Retinal pigment epithelial cell (primary cell): ENCODE data around the gene ECHS1.

Experiments
- DNase-seq: peaks from one replicate; pipeline ENCODE4 v3.0.0-alpha.2; 2010; ENCODE audit warnings: low read depth
- H3K4me3 ChIP-seq: 2 replicates; pipeline ENCODE4 v1.5.1; 2011; ENCODE audit warnings: mild to moderate bottlenecking, low read length, control low read depth, moderate library complexity
- CTCF ChIP-seq: conservative IDR thresholded peaks from 2 replicates; pipeline ENCODE4 v1.5.1; 2011; ENCODE audit warnings: low read depth, low read length, control low read depth, inconsistent platforms

ECHS1 gene

DNA sequence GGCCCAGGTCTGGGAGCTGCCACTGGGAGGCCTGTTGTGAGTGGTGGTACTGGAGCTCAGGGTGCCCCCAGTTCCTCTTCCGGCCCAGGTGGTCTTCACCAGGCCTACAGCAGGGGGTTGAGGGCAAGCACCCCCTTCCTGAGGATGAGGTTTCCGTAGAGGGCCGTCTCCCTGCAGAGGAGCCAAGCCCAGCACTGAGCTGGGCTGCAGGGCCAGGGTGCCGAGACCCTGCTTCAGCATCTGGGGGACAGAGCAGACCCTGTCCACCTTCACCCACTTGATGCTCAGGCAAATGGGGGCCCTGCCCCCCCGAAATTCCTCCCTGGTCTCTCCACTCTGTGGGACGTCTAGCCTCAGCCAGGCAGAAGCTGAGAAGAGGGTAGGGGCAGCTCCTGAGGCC is 17.9 kb downstream of the ECHS1 start:
- TF ChIP-seq CTCF: no peak
- H3K4me3 ChIP-seq: no peak overlapping the region
- no peak for DNase-seq

GRCh38 chr10:133354672-133355240 is 18.4 kb downstream of the ECHS1 start:
- H3K4me3 ChIP-seq: no peak overlapping the region
- DNase-seq: no peak
- TF ChIP-seq CTCF: no peak

DNA sequence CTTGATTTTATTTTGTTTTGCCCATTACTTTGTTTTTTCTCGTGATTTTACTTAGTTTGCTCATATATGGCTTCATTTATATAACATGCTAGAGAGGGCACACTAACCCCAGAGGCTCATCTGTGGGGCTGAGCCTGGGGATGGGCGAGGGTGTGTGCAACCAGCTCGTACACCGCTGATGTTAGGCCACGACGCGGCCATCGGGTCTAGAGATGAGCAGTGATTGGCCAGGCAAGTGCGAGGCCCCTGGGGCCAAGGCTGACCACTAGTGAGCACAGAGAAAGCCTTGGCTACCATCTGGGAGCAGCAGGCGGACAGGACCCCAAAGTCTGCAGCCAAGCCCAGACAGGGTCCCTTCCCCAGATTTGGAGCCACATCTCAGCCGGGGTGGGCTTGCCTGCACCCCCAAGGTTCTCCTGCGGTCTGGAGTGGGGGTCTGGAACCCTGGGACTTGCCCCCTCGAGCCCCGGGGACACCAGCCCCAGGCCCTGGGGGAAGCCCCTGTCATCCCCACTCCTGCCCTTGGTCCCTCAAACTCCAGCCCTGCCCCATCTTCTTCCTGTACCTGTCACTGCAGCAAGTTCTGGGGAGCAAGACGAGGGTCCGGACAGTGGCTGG is 19.1 kb downstream of the ECHS1 start:
- DNase-seq: no peak
- no peak for TF ChIP-seq CTCF
- no peak overlapping the region for H3K4me3 ChIP-seq

DNA sequence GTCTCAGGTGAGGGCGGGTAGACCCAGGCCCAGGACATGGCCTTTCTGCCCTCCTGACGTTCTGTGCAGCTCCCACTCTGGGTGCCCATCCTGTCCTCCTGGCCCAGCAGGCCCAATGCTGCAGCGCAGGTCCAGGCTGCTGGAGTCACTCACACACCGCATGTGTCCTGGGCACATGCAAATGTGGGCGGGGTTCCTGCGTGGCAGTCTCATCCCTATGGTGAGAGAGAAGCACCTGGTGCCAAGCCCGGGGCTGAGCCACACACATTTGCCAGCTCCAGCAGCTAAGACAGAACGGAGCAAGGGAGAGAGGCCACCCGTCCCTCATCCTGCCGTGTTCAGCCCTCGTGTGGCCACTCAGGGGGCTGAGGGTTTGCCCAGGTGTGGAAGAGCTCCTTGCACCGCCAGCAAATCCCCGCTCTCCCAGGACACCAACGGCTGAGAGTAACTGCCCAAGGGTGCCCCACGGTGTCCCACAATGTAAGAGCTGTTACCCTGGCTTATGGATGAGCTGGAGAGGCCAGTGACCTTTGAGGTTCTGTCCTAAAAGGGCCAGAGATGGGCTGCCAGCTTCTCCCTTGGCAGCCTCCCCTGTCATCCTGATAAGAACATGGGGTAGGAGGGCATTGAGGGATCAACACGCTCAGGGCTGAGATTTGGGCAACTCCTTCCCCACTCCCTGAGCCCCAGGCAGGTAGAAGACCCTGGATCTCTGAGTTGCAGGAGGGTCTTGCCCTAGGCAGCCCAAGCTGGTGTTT is 19.8 kb downstream of the ECHS1 start:
- no peak for DNase-seq
- no peak for TF ChIP-seq CTCF
- no peak overlapping the region for H3K4me3 ChIP-seq

GRCh38 chr10:133351408-133352318 is 21.5 kb downstream of the ECHS1 start:
- no peak for DNase-seq
- peak; percentile 5 for TF ChIP-seq CTCF
- no peak overlapping the region for H3K4me3 ChIP-seq

- TF ChIP-seq CTCF: no peak
- DNase-seq: no peak
- no peak overlapping the region for H3K4me3 ChIP-seq
Measured at GRCh38 chr10:133350950-133351329, 22.2 kb downstream of the ECHS1 start.
